Stimulated activated CD4-positive, alpha-beta T cell treated with anti-CD3 and anti-CD28 coated beads, Interleukin-4, amount 100 ng/mL, for 1 hour (primary cell): ENCODE measurements around the gene HEG1.

Source experiments
- DNase-seq: peaks from one replicate; pipeline ENCODE4 v3.0.0-alpha.2; 2020

Gene HEG1

GRCh38 chr3:124935794-124936542, 119.8 kb downstream of the HEG1 start:
- no peak for DNase-seq

- no peak for DNase-seq
Measured at GRCh38 chr3:124935264-124935663, 120.5 kb downstream of the HEG1 start.

GRCh38 chr3:124934577-124934976, 121.2 kb downstream of the HEG1 start, which contains the start of gene MUC13:
MUC13 (minus strand) TSS chr3:124934751; CDS start chr3:124934712, 39 bp downstream.
- DNase-seq: no peak

GRCh38 chr3:124928333-124929202, 127.2 kb downstream of the HEG1 start:
- peak; percentile 49 for DNase-seq

GRCh38 chr3:124927574-124928045, 128.2 kb downstream of the HEG1 start:
- DNase-seq: no peak

- DNase-seq: no peak
Measured at GRCh38 chr3:124926426-124927101, 129.2 kb downstream of the HEG1 start.

DNA sequence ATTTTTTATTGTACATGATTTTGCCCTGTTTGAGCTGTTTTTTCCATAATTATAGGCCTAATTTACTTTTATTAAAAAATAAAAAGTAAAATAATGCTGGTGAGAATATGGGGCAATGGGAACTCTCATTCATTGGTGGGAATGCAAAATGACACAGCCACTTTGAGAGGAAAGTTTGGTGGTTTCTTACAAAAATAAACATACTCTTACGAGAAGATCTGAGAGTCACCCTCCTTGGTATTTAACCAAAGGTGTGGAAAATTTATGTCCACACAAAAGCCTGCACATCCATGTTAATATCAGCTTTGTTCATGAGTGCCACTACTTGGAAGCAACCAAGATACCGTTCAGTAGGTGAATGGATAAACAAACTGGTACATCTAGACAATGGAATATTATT, 131.1 kb downstream of the HEG1 start:
- no peak for DNase-seq

- DNase-seq: no peak
Measured at GRCh38 chr3:124923833-124924232, 132.0 kb downstream of the HEG1 start.

GRCh38 chr3:124920718-124921117, 135.1 kb downstream of the HEG1 start:
- DNase-seq: no peak

DNA sequence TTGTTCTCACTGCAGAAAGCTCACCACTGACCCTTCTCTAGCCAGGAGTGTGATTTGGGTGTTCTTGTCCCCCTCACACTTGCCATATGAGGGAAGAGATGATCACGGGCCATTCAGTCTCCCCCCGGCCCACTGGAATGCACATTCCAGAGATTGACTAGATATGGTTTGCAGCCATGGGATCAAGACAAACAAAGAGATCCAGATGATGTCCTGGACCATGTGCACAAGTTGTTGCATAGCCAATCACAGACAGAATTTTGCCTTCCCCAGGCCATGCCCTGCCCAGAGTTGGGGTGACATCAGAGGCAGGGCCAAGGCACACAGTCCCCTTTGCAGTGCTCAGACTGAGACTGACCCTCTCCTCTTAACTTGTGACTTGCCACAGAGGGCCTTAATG, 136.0 kb downstream of the HEG1 start:
- DNase-seq: no peak

DNA sequence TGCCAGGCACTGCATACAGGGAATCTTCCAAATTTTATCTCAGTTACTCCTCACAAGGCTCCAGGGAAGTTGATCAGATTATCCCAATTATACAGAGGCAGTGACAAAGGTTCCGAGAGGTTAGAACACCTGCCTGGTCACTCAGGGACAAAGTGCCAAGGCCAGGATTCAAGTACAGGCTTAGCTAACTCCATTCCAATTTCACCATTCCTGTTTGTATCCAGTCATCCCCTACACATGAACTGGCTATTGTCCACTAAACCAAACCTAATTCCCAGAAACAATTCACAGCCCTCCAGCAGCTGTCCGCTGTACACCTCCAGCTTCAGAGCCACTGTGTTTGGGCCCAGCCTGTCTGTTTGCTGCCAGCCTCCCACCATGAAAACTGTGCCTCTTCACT, 137.3 kb downstream of the HEG1 start:
- no peak for DNase-seq

GRCh38 chr3:124916837-124917409, 138.9 kb downstream of the HEG1 start:
- no peak for DNase-seq
